Activated CD8-positive, alpha-beta memory T cell treated with anti-CD3 and anti-CD28 coated beads for 4 hours (primary cell): ENCODE results near the gene SPC24.

ENCODE experiments used
- DNase-seq, 2 donors: peaks; one replicate each; pipeline ENCODE4 v3.0.0-alpha.2; 2020; ENCODE audit warnings: low read depth in 2 of 2

The SPC24 gene

GRCh38 chr19:11096210-11096841 lies 59.3 kb downstream of the SPC24 start:
- no peak for DNase-seq
